ENCODE measurements around the gene EEF1AKMT3.
A peak's percentile ranks its signal among the peaks of the same experiment; 100 is the strongest.

EEF1AKMT3 gene

GRCh38 chr12:57808351-57808750, 35.9 kb downstream of the EEF1AKMT3 start:
- TF ChIP-seq CTCF (IDR thresholded peaks at IDR 0.05; ENCODE audit: low read depth, low read length), result no peak
- in situ Hi-C loops (cut with HindIII; ENCODE audit: low sequenced_read_pairs), result no loop called here
- H3K4me3 ChIP-seq (ENCODE audit: low read depth, low read length), result no peak overlapping the region
- no peak for DNase-seq (ENCODE audit: low read depth, low spot score)

- H3K4me3 ChIP-seq (ENCODE audit: low read depth, low read length), result no peak overlapping the region
- no peak for DNase-seq (ENCODE audit: low read depth, low spot score)
- no peak for TF ChIP-seq CTCF (IDR thresholded peaks at IDR 0.05; ENCODE audit: low read depth, low read length)
- in situ Hi-C loops (cut with HindIII; ENCODE audit: low sequenced_read_pairs), result no loop called here
Observed at GRCh38 chr12:57809425-57809824, 37.0 kb downstream of the EEF1AKMT3 start.

- TF ChIP-seq CTCF (IDR thresholded peaks at IDR 0.05; ENCODE audit: low read depth, low read length), result no peak
- in situ Hi-C loops (cut with HindIII; ENCODE audit: low sequenced_read_pairs), result no loop called here
- DNase-seq (ENCODE audit: low read depth, low spot score), result peak; percentile 64
- no peak overlapping the region for H3K4me3 ChIP-seq (ENCODE audit: low read depth, low read length)
Observed at GRCh38 chr12:57810450-57810849, 38.0 kb downstream of the EEF1AKMT3 start.

- DNase-seq (ENCODE audit: low read depth, low spot score), result no peak
- no peak overlapping the region for H3K4me3 ChIP-seq (ENCODE audit: low read depth, low read length)
- TF ChIP-seq CTCF (IDR thresholded peaks at IDR 0.05; ENCODE audit: low read depth, low read length), result no peak
- in situ Hi-C loops (cut with HindIII; ENCODE audit: low sequenced_read_pairs), result no loop called here
Observed at GRCh38 chr12:57811028-57811755, 38.8 kb downstream of the EEF1AKMT3 start.

- peak; percentile 28 for DNase-seq (ENCODE audit: low read depth, low spot score)
Observed at GRCh38 chr12:57813111-57813970, 40.9 kb downstream of the EEF1AKMT3 start.

More at GRCh38 chr12:57813111-57813970, 40.9 kb downstream of the EEF1AKMT3 start:
- no peak overlapping the region for H3K4me3 ChIP-seq (ENCODE audit: low read depth, low read length)
- no peak for TF ChIP-seq CTCF (IDR thresholded peaks at IDR 0.05; ENCODE audit: low read depth, low read length)
- in situ Hi-C loops (cut with HindIII; ENCODE audit: low sequenced_read_pairs), result no loop called here

Data from astrocyte of the spinal cord (primary cell).